Inflammatory macrophage treated with lipopolysaccharide for 1 hour (primary cell): ENCODE measurements around the gene KRTDAP.

Source experiments
- DNase-seq, 2 donors: peaks; one replicate each; pipeline ENCODE4 v3.0.0-alpha.2; 2020 to 2022

Gene KRTDAP

GRCh38 chr19:35512831-35513627 lies 22.8 kb upstream of the KRTDAP start:
- DNase-seq: no peak

DNA sequence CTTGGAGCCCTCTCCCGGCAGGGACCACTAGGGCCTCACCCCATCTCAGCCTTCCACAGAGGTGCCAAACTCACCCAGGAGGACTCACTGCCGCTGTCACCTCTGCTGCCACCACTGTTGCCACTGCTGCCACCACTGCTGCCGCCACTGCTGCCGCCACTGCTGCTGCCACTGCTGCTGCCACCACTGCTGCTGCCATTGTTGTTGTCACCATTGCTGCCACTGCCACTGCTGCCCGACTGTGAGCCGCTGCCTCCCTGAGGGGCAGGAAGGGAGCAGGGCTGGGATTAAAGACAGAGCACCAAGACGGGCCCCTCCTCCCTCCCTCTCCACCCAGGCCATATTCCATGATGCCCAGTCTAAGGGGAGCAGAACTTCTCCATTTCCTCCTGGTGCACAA lies 21.1 kb upstream of the KRTDAP start:
- DNase-seq: no peak

GRCh38 chr19:35510626-35510964 lies 20.3 kb upstream of the KRTDAP start:
- DNase-seq: no peak

DNA sequence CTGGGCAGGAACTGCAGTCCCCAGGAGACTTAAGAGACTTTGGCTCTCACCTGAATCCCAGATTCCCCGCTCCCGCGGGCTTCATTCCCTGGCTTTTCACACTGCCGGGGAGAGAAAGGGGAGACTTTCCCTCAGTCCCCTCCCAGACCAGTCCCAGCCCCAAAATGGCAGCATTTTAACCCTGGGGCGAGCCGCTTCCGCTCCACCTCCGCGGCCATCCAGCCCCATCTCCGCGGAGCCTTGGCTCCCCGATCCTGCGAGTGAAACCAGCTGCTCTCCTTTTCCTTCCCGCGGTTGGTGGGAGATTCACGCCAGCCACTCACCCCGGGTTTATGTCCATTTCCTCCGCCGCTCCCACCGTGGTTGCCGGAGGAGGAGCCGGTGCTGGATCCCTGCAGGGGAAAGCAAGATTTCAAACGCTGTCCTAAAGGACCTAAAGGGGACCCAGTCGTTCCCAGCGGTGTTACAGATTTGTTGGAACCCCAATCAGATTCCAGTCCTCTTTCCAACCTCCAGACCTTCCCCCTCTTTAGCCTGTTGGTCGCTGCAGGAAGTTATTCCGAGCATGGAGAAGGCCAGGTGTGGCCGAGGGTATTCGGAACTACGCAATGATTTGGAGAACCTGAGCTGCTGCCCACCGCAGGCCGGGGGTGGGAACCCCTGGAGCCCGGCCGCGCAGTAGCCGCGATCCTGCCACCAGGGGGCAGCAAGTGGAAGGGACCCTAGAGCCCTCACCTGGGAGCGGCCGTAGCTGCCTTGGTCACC lies 19.8 kb upstream of the KRTDAP start:
- DNase-seq: peak; percentile 13 to 73

- DNase-seq: no peak
Measured at GRCh38 chr19:35509018-35509652, 18.9 kb upstream of the KRTDAP start.

- no peak for DNase-seq
Measured at GRCh38 chr19:35508129-35508528, 17.9 kb upstream of the KRTDAP start.

DNA sequence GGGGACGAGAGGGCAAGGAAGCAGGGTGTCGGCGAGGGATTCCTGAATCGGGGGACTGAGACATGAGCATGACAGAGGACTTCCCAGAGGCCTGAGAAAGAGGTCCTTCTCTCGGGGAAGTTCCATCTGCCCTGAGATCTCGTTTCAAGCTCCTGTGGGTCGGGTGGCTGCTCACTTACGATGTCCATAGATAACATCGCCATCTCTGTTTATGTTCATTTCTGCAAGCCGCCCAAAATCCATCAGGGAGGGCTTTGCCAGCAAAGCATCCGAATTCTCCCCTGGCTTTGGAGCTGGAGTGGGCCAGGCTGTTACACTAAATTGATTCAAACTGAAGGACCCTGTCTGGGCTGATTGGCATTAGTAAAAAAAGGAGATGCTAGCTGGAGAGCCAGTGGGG lies 17.3 kb upstream of the KRTDAP start:
- no peak for DNase-seq

DNA sequence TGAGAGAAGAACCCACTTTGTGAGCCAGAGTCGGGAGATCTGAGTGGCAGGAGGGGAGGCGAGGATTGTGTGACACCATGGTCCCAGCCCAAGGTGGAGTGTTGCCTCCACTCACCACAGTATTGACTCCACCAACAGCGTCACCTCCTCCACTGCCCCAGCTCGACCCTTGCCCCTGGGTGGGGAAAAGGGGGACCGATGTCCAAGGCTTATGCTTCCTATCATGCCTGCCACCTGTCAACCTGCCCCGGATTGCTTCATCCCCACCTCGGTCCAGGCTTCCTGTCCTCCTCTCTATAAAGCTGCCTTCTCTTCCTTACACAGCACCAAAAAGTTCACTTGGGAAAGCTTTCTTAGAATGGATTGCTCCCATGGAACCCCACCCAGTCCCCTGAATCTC lies 15.7 kb upstream of the KRTDAP start:
- DNase-seq: no peak

GRCh38 chr19:35502751-35503150 lies 12.5 kb upstream of the KRTDAP start:
- DNase-seq: no peak

- no peak for DNase-seq
Measured at GRCh38 chr19:35501684-35502083, 11.4 kb upstream of the KRTDAP start.

DNA sequence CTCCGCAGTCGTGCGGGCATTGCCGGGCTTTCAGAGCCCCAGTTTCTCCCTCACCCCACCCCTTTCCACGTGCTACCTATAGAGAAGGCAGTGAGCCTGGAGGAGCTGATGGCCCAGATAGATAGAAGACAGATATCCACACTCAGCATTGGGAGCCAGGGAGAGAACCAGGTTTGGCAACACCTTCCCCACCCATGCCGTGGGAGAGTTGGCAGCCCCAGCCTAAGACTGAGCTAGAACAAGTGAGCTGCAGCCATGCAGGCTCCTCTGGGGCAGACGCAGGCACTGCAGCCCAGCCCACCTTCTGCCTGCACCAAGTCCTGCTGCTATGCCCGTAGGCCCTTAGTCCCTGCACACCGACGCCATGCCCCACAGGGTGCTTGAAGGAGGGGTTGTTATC lies 10.3 kb upstream of the KRTDAP start:
- DNase-seq: no peak

- no peak for DNase-seq
Measured at GRCh38 chr19:35498984-35499527, 8.8 kb upstream of the KRTDAP start.

- no peak for DNase-seq
Measured at GRCh38 chr19:35498220-35498619, 8.0 kb upstream of the KRTDAP start.

GRCh38 chr19:35497406-35497805 lies 7.1 kb upstream of the KRTDAP start:
- no peak for DNase-seq

GRCh38 chr19:35495107-35496064 lies 5.1 kb upstream of the KRTDAP start:
- DNase-seq: peak; percentile 73 to 86

DNA sequence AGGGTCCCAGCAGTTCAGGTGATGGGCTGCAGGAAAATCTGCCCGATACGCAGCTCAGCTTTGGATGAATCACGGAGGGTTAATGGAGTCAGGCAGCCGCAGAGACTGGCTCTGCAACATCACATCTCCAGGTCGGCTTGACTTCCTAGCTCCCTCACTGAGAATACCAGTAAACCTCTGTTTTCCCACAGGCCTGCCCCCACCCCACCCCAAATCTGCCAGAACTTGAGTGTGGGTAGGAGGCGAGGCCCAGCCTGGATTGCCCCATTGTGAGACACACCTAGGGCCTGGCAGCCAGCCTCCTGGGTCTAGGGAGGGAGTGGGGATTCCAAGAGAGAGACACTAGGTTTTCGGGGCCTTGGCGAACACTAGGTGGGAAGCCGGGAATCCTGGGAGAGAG lies 3.7 kb upstream of the KRTDAP start:
- DNase-seq: no peak

GRCh38 chr19:35491836-35492360 lies 1.6 kb upstream of the KRTDAP start:
- no peak for DNase-seq

DNA sequence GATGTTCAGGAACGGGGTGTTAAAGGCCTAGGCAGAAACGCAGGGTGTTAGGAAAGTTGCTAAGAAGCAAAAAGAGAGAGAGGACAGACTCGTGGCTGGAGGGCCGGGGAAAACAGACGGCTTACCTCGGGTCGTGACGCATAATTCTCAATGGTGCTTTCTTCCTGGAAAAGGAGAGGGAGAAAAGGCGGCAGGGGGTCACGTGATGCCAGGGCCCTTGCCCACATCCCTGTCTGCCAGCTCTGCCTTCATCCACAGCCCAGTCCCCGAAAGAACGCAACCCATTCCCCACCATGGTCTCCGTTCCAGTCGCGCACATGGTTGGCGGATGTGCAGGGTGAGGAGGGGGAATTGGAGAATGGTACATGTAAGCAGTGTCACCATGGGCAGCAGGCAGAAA lies 1.6 kb downstream of the KRTDAP start:
- DNase-seq: no peak

DNA sequence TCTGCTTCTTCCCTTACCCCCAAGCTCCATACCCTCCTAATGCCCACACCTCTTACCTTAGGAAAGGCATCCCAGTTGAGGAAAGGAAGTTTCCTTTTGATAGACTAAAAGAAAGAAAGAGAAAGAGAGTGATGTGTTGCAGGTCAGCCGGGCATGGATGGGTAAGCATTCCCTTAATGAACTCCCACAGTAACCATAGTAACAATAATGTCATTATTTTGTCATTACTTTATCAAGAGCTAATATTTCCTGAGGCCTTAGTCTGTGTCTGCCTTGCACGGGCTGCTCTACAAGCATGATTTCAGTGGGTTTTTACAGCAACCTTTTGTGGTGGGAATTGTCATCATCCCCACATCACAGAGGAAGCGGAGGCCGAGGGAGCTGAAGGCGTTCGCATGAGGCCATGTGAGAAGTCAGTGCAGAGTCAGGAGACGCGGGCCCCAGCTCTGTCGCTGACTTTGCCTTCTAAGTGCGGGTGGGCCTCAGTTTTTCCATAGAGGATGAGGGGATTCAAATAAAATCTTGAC lies 2.5 kb downstream of the KRTDAP start:
- no peak for DNase-seq

DNA sequence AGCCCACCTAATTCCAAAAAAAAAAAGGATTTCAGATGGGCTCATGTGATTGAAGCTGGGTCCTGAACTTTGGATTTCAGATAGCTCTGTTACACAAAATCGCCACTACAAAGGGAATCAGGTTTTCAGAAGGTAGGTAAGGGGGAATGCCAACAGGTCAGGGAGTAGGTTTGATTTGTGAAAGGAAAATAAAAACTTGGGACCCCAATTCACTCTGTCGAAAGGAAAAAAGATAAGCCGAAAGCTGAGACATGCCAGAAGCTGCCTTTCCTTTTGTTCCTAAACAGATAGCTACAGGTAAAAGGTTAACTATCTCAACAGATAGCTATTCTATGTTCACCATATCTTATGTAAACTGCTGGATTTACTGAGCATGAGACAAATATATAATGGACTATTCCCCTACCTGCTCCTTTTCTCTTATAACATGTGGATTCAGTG lies 4.0 kb downstream of the KRTDAP start:
- DNase-seq: no peak

DNA sequence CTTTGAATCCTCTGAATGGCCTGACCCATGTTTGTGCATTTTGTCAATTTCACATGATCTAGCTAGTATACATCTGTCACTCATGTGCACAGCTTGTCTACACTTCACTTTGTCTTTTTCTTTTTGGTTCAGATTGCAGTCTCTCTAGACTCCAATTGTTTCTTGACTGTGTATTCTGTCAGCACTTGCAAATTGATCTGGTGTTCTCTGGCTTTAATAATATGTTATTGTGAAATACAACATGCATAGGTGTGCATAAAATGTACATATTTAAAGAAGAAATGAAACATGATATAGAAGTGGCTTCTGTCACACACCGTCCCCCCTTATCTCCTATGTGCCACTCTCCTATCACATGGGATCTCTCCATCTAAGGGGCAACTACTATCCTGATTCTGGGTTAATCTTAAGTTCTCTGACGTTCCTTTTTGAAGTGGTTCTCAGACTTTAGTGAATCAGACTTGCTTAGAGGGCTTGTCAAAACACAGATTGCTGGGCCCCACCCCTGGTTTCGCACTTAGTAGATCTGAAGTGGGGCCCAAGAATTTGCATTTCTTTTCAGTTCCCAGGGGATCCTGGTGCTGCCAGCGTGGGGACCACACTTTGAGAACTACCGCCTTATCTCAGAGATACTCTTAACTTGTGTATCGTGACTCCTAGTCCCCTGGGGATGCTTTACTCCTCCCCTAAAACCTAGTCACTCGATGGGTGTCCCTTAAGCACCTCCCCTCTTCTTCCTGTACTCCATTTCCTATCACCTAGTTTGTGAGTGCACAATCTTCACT lies 5.8 kb downstream of the KRTDAP start:
- no peak for DNase-seq
